ENCODE data around the gene RASA3.

Gene RASA3

GRCh38 chr13:114010401-114011101, 121.9 kb downstream of the RASA3 start:
- DNase-seq (ENCODE audit: extremely low read depth, low read depth): no peak

GRCh38 chr13:114009590-114010400, 122.6 kb downstream of the RASA3 start:
- no peak for TF ChIP-seq CTCF (IDR thresholded peaks at IDR 0.05; ENCODE audit: low read depth, low read length, missing control alignments)
- no peak overlapping the region for H3K4me3 ChIP-seq (replicated peaks; ENCODE audit: low read depth, low read length)
- DNase-seq (ENCODE audit: extremely low read depth, low read depth): no peak

More at GRCh38 chr13:114010401-114011101, 121.9 kb downstream of the RASA3 start:
- TF ChIP-seq CTCF (IDR thresholded peaks at IDR 0.05; ENCODE audit: low read depth, low read length, missing control alignments): no peak
- H3K4me3 ChIP-seq (replicated peaks; ENCODE audit: low read depth, low read length): no peak overlapping the region

- no peak for DNase-seq (ENCODE audit: extremely low read depth, low read depth)
- no peak overlapping the region for H3K4me3 ChIP-seq (replicated peaks; ENCODE audit: low read depth, low read length)
- no peak for TF ChIP-seq CTCF (IDR thresholded peaks at IDR 0.05; ENCODE audit: low read depth, low read length, missing control alignments)
Measured at GRCh38 chr13:114008964-114009589, 123.3 kb downstream of the RASA3 start.

GRCh38 chr13:114007566-114007965, 124.9 kb downstream of the RASA3 start:
- TF ChIP-seq CTCF (IDR thresholded peaks at IDR 0.05; ENCODE audit: low read depth, low read length, missing control alignments): no peak
- no peak overlapping the region for H3K4me3 ChIP-seq (replicated peaks; ENCODE audit: low read depth, low read length)
- DNase-seq (ENCODE audit: extremely low read depth, low read depth): no peak

- no peak overlapping the region for H3K4me3 ChIP-seq (replicated peaks; ENCODE audit: low read depth, low read length)
- TF ChIP-seq CTCF (IDR thresholded peaks at IDR 0.05; ENCODE audit: low read depth, low read length, missing control alignments): no peak
Measured at GRCh38 chr13:114005206-114005724, 127.2 kb downstream of the RASA3 start.

GRCh38 chr13:114004420-114005205, 127.8 kb downstream of the RASA3 start:
- no peak overlapping the region for H3K4me3 ChIP-seq (replicated peaks; ENCODE audit: low read depth, low read length)
- no peak for TF ChIP-seq CTCF (IDR thresholded peaks at IDR 0.05; ENCODE audit: low read depth, low read length, missing control alignments)
- DNase-seq (ENCODE audit: extremely low read depth, low read depth): no peak

More at GRCh38 chr13:114005206-114005724, 127.2 kb downstream of the RASA3 start:
- DNase-seq (ENCODE audit: extremely low read depth, low read depth): no peak
